HepG2 (cell line): ENCODE results near the gene ARL5B. TPM values are rescaled to one million over a fixed set of nuclear protein-coding genes. Genes with fewer than 3 reads are reported as not detected.

Experiments used
- ATAC-seq: fragments of 200-7000 bp; cut with Tn5 transposase; 3 replicates; pipeline ENCODE4 v1.9.1; 2020; ENCODE audit warnings: mild to moderate bottlenecking, moderate library complexity
- BruUV-seq: library from RNA; stranded (reverse); fragments of 400-500 nt; replicated peaks from 2 replicates; lab custom pipeline; 2021; lab: Mats Ljungman, UMichigan
- CTCF ChIA-PET: fragments of 300-600 bp; formaldehyde crosslinking; extraction: SDS; loops from one replicate; lab custom pipeline; 2021; ENCODE audit warnings: low total read pairs, inconsistent platforms, low intra/inter-chr PET ratio; lab: Yijun Ruan, JAX
- POLR2A ChIA-PET: fragments of 350-600 bp; sonication (Branson Sonifier 250); formaldehyde crosslinking; loops from one replicate; lab custom pipeline; 2020; ENCODE audit warnings: antibody characterized with exemption, inconsistent platforms; lab: Yijun Ruan, JAX
- DNase-seq: peaks from one replicate; pipeline ENCODE4 v3.0.0-alpha.2; 2015; ENCODE audit warnings: low spot score
- FAIRE-seq: peaks from 3 replicates; lab custom pipeline; 2011; peaks lifted over from hg19 to GRCh38; lab: Jason Lieb, UNC
- H2AFZ ChIP-seq: one replicate; pipeline ENCODE4 v1.6.1; 2011; ENCODE audit warnings: low read length, inconsistent platforms
- H3K27ac ChIP-seq: fragments of 300-600 bp; 3 replicates; pipeline ENCODE4 v1.8.0; 2011; ENCODE audit warnings: mixed run types, mild to moderate bottlenecking, mixed read lengths, low read length, inconsistent platforms; ENCODE audit not compliant: insufficient read depth; ENCODE audit errors: extremely low read length
- H3K27me3 ChIP-seq, 2 experiments: fragments of 200-600 bp in 1 of 2; 2 replicates in 1 of 2; 3 replicates in 1 of 2; pipeline versions ENCODE4 v1.6.0 to v1.8.0; 2011; ENCODE audit warnings: low read length in 2 of 2, mild to moderate bottlenecking in 2 of 2, moderate library complexity in 2 of 2, inconsistent platforms in 1 of 2; ENCODE audit not compliant: insufficient read depth in 2 of 2, control insufficient read depth in 1 of 2
- H3K36me3 ChIP-seq, 2 experiments: fragments of 200-600 bp in 1 of 2; replicated peaks in 1 of 2; 2 replicates in 1 of 2; 3 replicates in 1 of 2; pipeline versions ENCODE4 v1.5.1 to v1.8.0; 2011; ENCODE audit warnings: low read length in 2 of 2, inconsistent platforms in 1 of 2; ENCODE audit not compliant: insufficient read depth in 2 of 2, control insufficient read depth in 1 of 2
- H3K4me1 ChIP-seq: 2 replicates; pipeline ENCODE4 v1.5.1; 2012; ENCODE audit warnings: low read length, inconsistent platforms; ENCODE audit not compliant: insufficient read depth
- H3K4me2 ChIP-seq: 2 replicates; pipeline ENCODE4 v1.6.0; 2011; ENCODE audit warnings: low read depth, low read length, inconsistent platforms
- H3K4me3 ChIP-seq, 3 experiments: fragments of 200-600 bp in 1 of 3; sonication (generic), shearing (Covaris generic) in 1 of 3; replicated peaks in 1 of 3; 2 replicates each; pipeline ENCODE4 v1.5.1; 2011 to 2016; ENCODE audit warnings: low read length in 3 of 3, inconsistent platforms in 2 of 3, low read depth in 2 of 3, mild to moderate bottlenecking in 2 of 3, control low read depth in 1 of 3, mixed read lengths in 1 of 3; ENCODE audit not compliant: insufficient read depth in 1 of 3
- H3K79me2 ChIP-seq: one replicate; pipeline ENCODE4 v1.6.1; 2011; ENCODE audit warnings: low read length, inconsistent platforms; ENCODE audit not compliant: insufficient read depth
- H3K9ac ChIP-seq: 2 replicates; pipeline ENCODE4 v1.6.0; 2011; ENCODE audit warnings: mild to moderate bottlenecking, low read depth, low read length, inconsistent platforms; ENCODE audit not compliant: insufficient read depth
- H3K9me3 ChIP-seq: 2 replicates; pipeline ENCODE4 v1.5.1; 2012; ENCODE audit warnings: mild to moderate bottlenecking, low read length
- H4K20me1 ChIP-seq: 2 replicates; pipeline ENCODE4 v1.6.0; 2011; ENCODE audit warnings: inconsistent platforms, mild to moderate bottlenecking, low read length, moderate library complexity; ENCODE audit not compliant: insufficient read depth
- BHLHE40 ChIP-seq: IDR thresholded peaks from 2 replicates; pipeline ENCODE4 v1.6.1; 2011; ENCODE audit warnings: low read length, improper control_type of control experiment
- CCDC6 ChIP-seq: sonication (generic); formaldehyde crosslinking; IDR thresholded peaks from 2 replicates; pipeline ENCODE4 v1.8.1; 2022; ENCODE audit warnings: mild to moderate bottlenecking, missing genetic modification reagents, moderate library complexity
- EP300 ChIP-seq, 3 experiments: sonication (generic) in 1 of 3; formaldehyde crosslinking in 1 of 3; IDR thresholded peaks; 2 replicates each; pipeline versions ENCODE4 v1.5.1 to v1.6.1; 2011 to 2020; ENCODE audit warnings: low read depth in 2 of 3, low read length in 2 of 3, borderline replicate concordance in 1 of 3, improper control_type of control experiment in 1 of 3, mild to moderate bottlenecking in 1 of 3, missing genetic modification reagents in 1 of 3, moderate library complexity in 1 of 3
- FLYWCH1 ChIP-seq: sonication (generic); formaldehyde crosslinking; IDR thresholded peaks from 2 replicates; pipeline ENCODE4 v1.8.1; 2023; ENCODE audit warnings: mild to moderate bottlenecking, missing genetic modification reagents
- GMEB2 ChIP-seq: IDR thresholded peaks from 2 replicates; pipeline ENCODE4 v1.6.1; 2016; ENCODE audit warnings: missing biosample characterization, missing genetic modification reagents, low read depth
- NCOR1 ChIP-seq: fragments of 200-600 bp; sonication (generic); IDR thresholded peaks from 2 replicates; pipeline ENCODE4 v1.7.0; 2017; ENCODE audit warnings: antibody characterized with exemption, low read length, borderline replicate concordance
- NFE2L2 ChIP-seq: fragments of 150-350 bp; IDR thresholded peaks from 2 replicates; pipeline ENCODE4 v1.6.1; 2014; ENCODE audit warnings: low read length
- NFKBIZ ChIP-seq: IDR thresholded peaks from 2 replicates; pipeline ENCODE4 v1.6.1; 2018; ENCODE audit warnings: missing genetic modification reagents, missing compliant biosample characterization
- PCBP1 ChIP-seq: fragments of 200-400 bp; formaldehyde crosslinking; IDR thresholded peaks from 2 replicates; pipeline ENCODE4 v1.6.1; 2017; ENCODE audit warnings: mild to moderate bottlenecking, low read depth, low read length, borderline replicate concordance
- SRY ChIP-seq: sonication (generic); formaldehyde crosslinking; IDR thresholded peaks from 2 replicates; pipeline ENCODE4 v1.8.0; 2022; ENCODE audit warnings: mild to moderate bottlenecking, missing genetic modification reagents
- TEAD3 ChIP-seq: optimal IDR thresholded peaks from 2 replicates; pipeline ENCODE3; 2016; ENCODE audit warnings: borderline replicate concordance
- ZNF33A ChIP-seq: sonication (generic); formaldehyde crosslinking; IDR thresholded peaks from 2 replicates; pipeline ENCODE4 v1.5.1; 2020; ENCODE audit warnings: missing genetic modification reagents, mild to moderate bottlenecking, moderate library complexity, borderline replicate concordance
- ZNF350 ChIP-seq: sonication (generic); formaldehyde crosslinking; IDR thresholded peaks from 2 replicates; pipeline ENCODE4 v1.4.0; 2020; ENCODE audit warnings: mild to moderate bottlenecking, low read depth, missing genetic modification reagents, borderline replicate concordance
- ZNF616 ChIP-seq: sonication (generic); formaldehyde crosslinking; IDR thresholded peaks from 2 replicates; pipeline ENCODE4 v1.5.0; 2020; ENCODE audit warnings: low read depth, mild to moderate bottlenecking, missing genetic modification reagents
- WGBS: methylation state at CpG from one replicate; pipeline ENCODE4 v1.1.6; 2017; ENCODE audit warnings: low lambda C conversion rate; 5-methylcytosine and 5-hydroxymethylcytosine counted together
- in situ Hi-C: cut with HindIII; loops from 2 replicates; pipeline ENCODE4 v1.10.0; 2017; ENCODE audit warnings: low pct_unique_long_range_greater_than_20kb; ENCODE audit not compliant: extremely low pct_ligation_motif_present
- intact Hi-C: fragments of 100-400 bp; cut with micrococcal nuclease; formaldehyde crosslinking; loops from one replicate; pipeline ENCODE4 v1.10.0; 2022; ENCODE audit not compliant: unreplicated experiment
- polyA plus RNA-seq, 8 experiments: library from polyadenylated mRNA; depleted of rRNA in 3 of 8; stranded (reverse) in 7 of 8; unstranded in 1 of 8; fragments of >200 nt; fragmentation: Illumina TruSeq in 4 of 8; extraction: Trizol in 4 of 8; gene quantifications; 2 replicates each; pipeline versions ENCODE4 v1.2.1 to v1.2.3, GENCODE V29; 2011 to 2016; ENCODE audit warnings: low read depth in 4 of 8, missing spikeins in 1 of 8, mixed read lengths in 1 of 8; ENCODE audit not compliant: insufficient read depth in 1 of 8
- total RNA-seq, 5 experiments: library from RNA; depleted of rRNA; stranded (reverse); fragments of >200 nt; fragmentation: Illumina TruSeq; extraction: Trizol; gene quantifications; 2 replicates each; pipeline ENCODE4 v1.2.3, GENCODE V29; 2016; ENCODE audit warnings: low read depth in 1 of 5
- TF ChIP-seq, protein P1 (sequence below): sonication (generic); IDR thresholded peaks from 2 replicates; pipeline ENCODE4 v1.6.1; 2016; ENCODE audit warnings: low read depth, borderline replicate concordance
- TF ChIP-seq, protein P2 (sequence below): sonication (generic); formaldehyde crosslinking; IDR thresholded peaks from 2 replicates; pipeline ENCODE4 v1.5.0; 2020; ENCODE audit warnings: missing genetic modification reagents
- TF ChIP-seq, protein P3 (sequence below): sonication (generic); formaldehyde crosslinking; IDR thresholded peaks from 2 replicates; pipeline ENCODE4 v1.4.0; 2020; ENCODE audit warnings: mild to moderate bottlenecking, missing genetic modification reagents, borderline replicate concordance

Gene ARL5B
- total and polyA plus RNA-seq, 2 of the 13 experiments (the other 11 are each of a cell fraction or from before 2014, with no cell fraction given) = 26.6 to 32.7 TPM

DNA sequence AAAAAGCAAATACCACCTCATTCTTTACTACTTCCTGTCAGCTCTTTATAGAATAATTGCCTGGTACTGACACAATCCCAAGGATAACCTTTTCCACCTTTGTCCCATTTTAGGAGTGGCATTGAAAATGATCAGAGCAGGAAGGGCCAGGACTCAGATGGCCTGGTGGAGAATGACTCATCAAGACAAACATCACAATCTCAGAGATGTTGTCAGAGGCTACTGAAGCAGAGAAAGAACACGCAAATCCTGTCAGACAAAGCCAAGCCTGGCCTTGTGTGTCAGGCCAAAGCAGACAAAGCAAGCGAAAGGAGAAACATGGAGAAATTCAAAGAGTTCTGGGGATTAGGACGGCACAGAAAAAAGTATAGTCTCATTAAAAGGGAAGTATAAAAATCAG lies 48.7 kb upstream of the ARL5B start:
- peak overlapping the region; percentile 54 for H3K4me2 ChIP-seq
- ChIA-PET POLR2A (interaction anchor here (0.6 to 2.9 kb wide), 6 partner anchors 17 to 56 kb away, joined by 3 to 15 read pairs (median 5); partner anchors contain the start of gene ARL5B), CTCF (no interaction called here)
- peak overlapping the region in 1 of 3 experiments; percentile 27; a peak in 1 of 6 replicates for H3K4me3 ChIP-seq
- H2AFZ ChIP-seq = no peak overlapping the region
- ATAC-seq (peak; percentile 99), FAIRE-seq (peak; percentile 97), DNase-seq (peak; percentile 98)
- no peaks in the 10 kb centered on the region for H3K9me3 ChIP-seq
- H4K20me1 ChIP-seq = no peaks in the 10 kb centered on the region
- H3K27ac ChIP-seq = peak overlapping the region; percentile 74
- BruUV-seq = no TSS peak
- H3K36me3 ChIP-seq = peaks cover 1 to 4% of the 10 kb centered on the region in 2 experiments; a peak in 3 of 5 replicates
- peak overlapping the region; percentile 68 for H3K9ac ChIP-seq
- H3K27me3 ChIP-seq = no peaks in the 10 kb centered on the region
- intact Hi-C loops (loop anchor here (1.0 to 2.0 kb wide), 2 partner anchors 40 to 49 kb away; partner anchors contain the start of genes ARL5B and NSUN6), in situ Hi-C loops (no loop called here)
- no peaks in the 10 kb centered on the region for H3K79me2 ChIP-seq
- WGBS = 1% methylated on average over 3 of the region's 3 CpGs
- peaks cover 57% of the 10 kb centered on the region for H3K4me1 ChIP-seq
- 0 out of 2 replicates have a peak, but pooled peaks have one; percentile 22 for TF ChIP-seq GMEB2 (CRISPR knock-in tag)
- TF ChIP-seq, protein P1, sequence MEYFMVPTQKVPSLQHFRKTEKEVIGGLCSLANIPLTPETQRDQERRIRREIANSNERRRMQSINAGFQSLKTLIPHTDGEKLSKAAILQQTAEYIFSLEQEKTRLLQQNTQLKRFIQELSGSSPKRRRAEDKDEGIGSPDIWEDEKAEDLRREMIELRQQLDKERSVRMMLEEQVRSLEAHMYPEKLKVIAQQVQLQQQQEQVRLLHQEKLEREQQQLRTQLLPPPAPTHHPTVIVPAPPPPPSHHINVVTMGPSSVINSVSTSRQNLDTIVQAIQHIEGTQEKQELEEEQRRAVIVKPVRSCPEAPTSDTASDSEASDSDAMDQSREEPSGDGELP = peak; percentile 70
- TF ChIP-seq ZNF616 (CRISPR knock-in tag) = no peak
- TF ChIP-seq BHLHE40 = no peak
- peak; percentile 28; the same call in 1 of the 2 replicates for TF ChIP-seq NCOR1
- TF ChIP-seq PCBP1 = no peak
- no peak for TF ChIP-seq SRY
- peak; percentile 61 to 91; a peak in 3 of 4 replicates for TF ChIP-seq EP300 (IDR thresholded peaks at IDR 0.05; ENCODE audit: low read depth in 2 of 2, low read length in 2 of 2)
- TF ChIP-seq EP300 (CRISPR knock-in tag; IDR thresholded peaks at IDR 0.05; ENCODE audit: borderline replicate concordance) = peak; percentile 92
- TF ChIP-seq ZNF33A = no peak
- no peak for TF ChIP-seq CCDC6 (CRISPR knock-in tag)
- TF ChIP-seq FLYWCH1 = no peak
- peak; percentile 66; the same call in 1 of the 2 replicates for TF ChIP-seq ZNF350 (CRISPR knock-in tag)
- TF ChIP-seq NFKBIZ (CRISPR knock-in tag) = peak; percentile 89
- peak; percentile 87 for TF ChIP-seq TEAD3 (CRISPR knock-in tag)
- TF ChIP-seq, protein P2, sequence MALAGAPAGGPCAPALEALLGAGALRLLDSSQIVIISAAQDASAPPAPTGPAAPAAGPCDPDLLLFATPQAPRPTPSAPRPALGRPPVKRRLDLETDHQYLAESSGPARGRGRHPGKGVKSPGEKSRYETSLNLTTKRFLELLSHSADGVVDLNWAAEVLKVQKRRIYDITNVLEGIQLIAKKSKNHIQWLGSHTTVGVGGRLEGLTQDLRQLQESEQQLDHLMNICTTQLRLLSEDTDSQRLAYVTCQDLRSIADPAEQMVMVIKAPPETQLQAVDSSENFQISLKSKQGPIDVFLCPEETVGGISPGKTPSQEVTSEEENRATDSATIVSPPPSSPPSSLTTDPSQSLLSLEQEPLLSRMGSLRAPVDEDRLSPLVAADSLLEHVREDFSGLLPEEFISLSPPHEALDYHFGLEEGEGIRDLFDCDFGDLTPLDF (CRISPR knock-in tag) = no peak
- TF ChIP-seq, protein P3, sequence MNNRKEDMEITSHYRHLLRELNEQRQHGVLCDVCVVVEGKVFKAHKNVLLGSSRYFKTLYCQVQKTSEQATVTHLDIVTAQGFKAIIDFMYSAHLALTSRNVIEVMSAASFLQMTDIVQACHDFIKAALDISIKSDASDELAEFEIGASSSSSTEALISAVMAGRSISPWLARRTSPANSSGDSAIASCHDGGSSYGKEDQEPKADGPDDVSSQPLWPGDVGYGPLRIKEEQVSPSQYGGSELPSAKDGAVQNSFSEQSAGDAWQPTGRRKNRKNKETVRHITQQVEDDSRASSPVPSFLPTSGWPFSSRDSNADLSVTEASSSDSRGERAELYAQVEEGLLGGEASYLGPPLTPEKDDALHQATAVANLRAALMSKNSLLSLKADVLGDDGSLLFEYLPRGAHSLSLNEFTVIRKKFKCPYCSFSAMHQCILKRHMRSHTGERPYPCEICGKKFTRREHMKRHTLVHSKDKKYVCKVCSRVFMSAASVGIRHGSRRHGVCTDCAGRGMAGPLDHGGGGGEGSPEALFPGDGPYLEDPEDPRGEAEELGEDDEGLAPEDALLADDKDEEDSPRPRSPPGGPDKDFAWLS (CRISPR knock-in tag) = no peak
- peak; percentile 74; the same call in 1 of the 2 replicates for TF ChIP-seq NFE2L2
